Activated CD8-positive, alpha-beta memory T cell treated with anti-CD3 and anti-CD28 coated beads for 4 hours (primary cell): ENCODE results near the gene SERINC3.

Experiments
- DNase-seq, 2 donors: peaks; one replicate each; pipeline ENCODE4 v3.0.0-alpha.2; 2020; ENCODE audit warnings: low read depth in 2 of 2

The SERINC3 gene

DNA sequence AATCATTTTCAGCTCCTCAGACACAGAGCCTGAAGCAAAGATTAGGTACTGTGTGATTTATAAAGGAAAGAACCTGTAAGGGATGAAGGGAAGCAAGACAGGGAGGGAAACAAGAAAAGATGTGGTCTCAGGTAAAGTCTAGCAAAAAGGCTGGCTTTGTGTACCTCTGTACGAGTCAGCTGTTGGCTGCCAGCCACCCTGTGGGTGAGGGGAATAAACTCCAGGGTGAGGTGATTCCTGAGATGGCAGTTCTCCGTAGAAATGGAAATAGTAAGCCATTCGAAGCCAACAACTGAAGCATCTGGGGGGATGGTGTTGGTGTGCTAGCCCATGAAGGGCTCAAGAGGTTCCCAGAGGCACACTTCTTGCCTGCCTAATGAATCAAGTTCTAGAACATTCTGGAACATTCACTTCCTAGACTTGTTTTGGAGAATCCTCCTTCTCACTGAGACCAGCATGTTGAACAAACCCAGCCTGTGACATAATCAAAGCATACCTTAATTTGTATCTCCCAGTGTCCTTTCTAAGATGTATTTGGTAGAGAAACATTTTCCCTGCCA lies 56.8 kb downstream of the SERINC3 start:
- DNase-seq = no peak

DNA sequence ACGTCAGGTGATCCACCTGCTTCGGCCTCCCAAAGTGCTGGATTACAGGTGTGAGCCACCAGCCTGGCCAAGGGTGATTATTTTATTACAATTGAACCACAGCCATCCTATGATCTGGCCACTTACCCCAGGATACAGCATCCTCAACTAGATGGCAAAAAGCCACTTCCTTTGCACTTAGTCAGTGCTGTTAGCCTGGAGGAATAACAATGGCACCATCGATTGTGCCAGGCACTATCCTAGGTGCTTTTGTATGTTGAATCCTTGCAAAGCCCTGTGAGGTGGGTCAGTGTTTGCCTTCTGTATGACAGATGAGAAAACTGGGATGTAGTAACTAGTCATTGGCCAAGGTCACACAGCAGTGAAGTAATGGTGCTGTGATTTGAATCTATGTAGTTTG lies 57.4 kb downstream of the SERINC3 start:
- DNase-seq = no peak

DNA sequence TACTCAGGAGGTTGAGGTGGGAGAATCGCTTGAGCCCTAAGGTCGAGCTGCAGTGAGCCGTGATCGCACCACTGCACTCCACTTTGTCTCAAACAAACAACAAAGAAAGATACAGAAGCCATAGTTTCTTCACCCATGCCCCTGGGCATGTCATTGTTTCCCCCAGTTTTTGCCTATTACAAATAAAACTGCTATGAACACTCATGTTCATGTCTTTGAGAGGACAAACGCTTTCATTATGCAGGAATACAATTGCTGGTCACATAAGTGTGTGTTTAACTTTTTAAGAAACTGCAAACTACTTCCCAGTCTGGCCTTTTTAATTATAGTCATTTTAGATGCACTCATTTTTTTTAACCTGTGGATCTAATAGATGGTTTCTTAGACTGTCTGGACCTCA lies 58.4 kb downstream of the SERINC3 start:
- no peak for DNase-seq

DNA sequence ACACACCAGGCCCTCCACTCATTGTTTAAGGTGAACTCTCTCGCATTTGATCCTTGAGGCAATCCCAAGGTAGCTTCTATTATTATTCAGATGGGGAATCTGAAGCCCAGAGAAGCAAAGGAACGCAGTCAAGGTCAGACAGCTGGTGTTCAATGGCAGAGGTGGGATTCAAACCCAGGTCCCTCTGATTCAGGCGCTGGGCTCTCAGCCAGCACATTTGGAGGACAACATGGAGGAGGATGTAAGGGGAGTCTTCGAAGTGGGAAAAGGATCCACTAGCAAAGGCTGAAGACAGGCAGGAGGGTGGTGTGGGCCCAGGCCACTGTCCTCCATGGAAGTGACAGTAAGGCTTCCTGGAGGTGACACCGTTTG lies 60.1 kb downstream of the SERINC3 start:
- no peak for DNase-seq

DNA sequence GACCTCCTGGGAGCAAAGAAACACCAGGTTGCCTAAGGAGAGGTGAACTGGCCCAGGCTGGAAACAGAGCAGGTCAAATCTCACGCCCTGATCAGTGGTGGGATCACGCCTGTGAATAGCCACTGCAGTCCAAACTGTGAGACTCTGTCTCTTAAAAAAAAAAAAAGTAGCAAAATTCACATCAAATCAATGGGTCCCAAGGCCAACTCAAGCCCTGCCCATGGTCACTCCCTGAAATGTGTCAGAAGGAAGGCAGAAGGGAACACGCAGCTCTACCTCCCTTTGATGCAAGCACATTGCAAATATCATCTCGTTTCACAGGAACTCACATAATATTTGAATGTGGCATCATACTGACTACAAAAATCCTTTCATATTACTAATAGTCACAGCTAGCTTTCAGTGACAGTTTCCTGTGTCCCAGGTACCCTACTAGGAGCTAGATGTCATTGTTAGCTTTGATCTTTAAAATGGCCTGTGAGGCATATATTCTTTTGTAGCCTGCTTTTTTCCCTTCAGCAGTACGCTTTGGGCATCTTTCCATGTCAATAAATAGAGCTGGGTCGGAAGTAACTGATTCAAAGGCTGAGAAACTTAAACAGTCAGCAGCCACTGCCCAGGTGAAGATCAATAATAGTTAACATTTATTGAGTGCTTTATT lies 60.6 kb downstream of the SERINC3 start:
- DNase-seq = no peak

DNA sequence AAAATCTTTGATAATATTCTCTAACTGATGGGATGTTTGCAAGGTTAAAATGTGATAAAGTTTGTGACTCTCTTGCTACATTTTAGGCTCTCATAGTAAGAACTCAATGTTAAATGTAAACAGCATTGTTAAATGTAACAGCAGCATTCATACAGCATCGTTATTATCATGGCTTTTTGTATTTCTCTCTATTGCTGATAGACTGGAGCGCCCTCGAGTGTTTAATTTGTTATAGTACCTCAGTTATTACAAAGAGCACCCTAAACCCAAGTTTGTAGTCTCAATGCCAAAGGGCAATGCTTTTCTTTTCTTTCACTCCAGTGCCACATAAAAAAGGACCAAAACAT lies 61.1 kb downstream of the SERINC3 start:
- DNase-seq = no peak

DNA sequence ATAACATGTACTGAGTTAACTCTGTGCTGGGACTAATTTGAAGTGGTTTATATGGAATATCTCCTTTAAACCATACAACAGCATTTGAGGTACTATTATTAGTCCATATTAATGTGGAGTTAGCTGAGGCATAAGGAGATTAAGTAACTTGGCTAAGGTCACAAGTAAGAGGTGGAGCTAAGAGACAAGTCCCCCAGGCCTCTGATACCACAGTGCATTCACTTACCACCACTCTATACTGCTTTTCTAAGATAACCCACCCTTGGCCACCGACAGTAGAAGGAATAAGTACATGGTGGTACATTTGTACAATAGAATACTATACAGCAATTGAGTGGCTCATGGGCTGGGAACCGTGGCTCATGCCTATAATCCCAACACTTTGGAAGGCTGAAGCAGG lies 62.6 kb downstream of the SERINC3 start:
- DNase-seq = no peak

DNA sequence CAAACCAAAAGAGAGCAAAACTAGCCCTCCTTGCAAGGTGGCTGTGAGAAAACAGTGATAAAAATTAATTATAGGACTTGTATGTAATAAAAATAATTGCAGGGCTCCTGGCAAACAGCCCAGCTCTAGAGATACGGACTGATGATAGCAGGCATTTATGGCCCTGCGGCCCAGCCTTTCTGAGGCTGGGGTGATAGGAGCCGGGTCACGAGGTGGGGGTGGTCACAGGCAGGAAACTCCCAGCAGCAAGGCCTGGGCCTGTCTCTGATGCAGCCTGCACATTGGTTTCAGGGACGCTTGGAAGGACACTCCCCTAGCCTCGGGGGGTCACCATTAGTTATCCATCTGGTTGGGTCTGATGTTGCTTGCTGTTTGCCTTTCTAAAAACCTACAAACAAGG lies 64.9 kb downstream of the SERINC3 start:
- no peak for DNase-seq

DNA sequence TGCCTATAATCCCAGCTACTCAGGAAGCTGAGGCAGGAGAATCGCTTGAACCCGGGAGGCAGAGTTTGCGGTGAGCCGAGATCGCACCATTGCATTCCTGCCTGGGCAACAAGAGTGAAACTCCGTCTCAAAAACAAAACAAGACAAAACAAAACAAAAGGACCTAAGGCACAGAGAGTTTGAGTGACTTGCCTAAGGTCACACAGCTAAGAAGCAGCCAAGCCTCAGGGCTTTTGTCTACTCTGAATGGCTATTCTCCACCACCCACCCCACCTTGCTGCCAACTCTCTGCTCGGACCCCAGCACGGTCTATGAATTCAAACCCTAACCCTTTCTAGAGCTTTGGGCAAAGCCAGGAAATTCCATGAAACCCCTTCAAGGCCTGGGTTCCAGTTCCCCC lies 65.3 kb downstream of the SERINC3 start:
- DNase-seq = no peak

DNA sequence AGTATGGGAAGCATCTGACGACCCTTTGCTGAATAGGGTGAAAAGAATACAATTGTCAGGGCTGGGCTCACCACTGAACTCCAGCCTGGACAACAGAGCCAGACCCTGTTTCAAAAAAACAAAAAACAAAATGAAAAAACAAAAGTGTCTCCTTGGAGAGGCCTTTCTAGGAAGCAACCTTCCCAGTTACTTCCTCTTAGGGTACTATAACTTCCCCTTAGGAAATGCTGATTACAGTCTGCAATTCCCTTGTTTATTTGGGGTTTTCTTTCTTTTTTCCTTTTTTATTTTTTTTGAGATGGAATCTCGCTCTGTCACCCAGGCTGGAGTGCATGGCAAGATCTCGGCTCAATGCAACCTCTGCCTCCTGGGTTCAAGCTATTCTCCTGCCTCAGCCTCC lies 66.7 kb downstream of the SERINC3 start:
- no peak for DNase-seq

DNA sequence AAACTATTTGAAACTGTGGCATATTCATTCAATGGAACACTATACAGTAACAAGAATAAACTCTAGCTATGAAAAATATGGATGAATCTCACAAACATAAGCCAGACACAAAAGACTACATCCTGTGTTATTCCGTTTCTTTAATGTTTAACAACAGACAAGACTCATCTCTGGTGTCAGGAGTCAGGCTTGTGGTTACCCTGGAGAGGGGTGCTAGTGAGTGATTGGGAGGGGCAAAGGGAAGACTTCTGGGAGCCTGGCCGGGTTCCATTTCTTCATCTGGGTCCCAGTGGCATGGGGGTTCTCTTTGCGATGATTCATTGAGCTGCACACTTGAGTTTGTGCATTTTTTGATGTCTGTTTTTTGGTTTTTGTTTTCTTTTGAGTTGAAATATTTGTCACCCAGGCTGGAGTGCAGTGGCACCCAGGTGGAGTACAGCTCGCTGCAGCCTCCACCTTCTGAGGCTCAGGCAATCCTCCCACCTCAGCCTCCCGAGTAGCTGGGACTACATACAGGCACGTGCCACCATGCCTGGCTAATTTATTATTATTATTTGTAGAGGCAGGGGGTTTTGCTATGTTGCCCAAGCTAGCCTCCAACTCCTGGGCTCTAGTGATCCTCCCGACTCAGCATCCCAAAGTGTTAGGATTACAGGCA lies 67.4 kb downstream of the SERINC3 start:
- no peak for DNase-seq

DNA sequence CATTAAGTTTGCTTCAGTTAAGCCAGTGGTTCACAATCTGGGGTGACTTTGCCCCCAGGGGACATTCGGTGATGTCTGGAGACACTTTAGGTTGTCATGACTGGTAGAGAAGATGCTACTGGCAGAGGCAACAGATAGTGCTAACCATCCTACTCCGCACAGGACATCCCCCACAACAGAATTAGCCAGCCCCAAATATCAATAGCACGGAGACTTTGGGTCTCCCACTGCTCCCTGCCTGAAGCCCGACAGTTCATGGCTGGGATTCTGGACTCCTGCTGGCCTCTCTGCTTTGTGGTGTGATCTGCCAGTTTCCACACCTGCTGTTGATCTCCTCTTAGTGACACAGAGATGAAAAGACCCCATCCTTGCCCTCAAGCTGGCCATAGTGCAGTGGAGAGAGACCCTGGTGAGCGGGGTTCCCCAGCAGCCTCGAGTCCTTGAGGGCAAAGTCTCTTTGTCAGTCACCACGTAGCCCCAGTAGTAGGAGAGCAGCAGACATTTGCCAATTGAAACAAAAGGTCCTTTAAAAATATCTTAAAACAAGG lies 70.9 kb downstream of the SERINC3 start:
- DNase-seq = no peak

DNA sequence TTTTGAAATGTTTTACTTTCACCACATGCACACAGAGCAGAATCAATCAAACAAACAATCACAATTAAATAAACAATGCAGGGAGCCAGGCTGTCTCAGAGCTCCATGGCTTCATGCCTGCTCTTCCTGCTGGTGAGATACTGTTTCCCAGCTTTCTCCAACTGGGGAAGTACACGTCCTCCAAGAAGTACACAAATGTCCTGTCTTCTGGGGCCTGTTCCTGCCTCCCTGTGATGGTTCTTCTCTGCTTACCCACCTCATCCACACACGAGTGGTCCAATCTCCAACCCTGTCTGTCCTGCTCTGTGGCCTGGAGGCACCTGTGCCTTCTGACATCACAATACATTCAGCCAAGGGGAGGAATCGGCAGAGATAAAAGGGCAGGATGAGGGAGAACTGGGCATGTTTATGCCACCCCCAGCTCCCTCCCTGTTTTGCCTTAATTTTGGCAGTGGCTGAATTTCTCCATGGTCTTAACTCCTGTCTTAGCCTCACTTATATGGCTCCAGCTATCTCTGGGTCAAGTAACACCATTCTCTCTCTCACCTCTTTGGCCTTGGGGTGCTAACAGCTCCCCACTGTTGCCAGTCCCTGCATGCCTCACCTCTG lies 71.5 kb downstream of the SERINC3 start:
- no peak for DNase-seq

DNA sequence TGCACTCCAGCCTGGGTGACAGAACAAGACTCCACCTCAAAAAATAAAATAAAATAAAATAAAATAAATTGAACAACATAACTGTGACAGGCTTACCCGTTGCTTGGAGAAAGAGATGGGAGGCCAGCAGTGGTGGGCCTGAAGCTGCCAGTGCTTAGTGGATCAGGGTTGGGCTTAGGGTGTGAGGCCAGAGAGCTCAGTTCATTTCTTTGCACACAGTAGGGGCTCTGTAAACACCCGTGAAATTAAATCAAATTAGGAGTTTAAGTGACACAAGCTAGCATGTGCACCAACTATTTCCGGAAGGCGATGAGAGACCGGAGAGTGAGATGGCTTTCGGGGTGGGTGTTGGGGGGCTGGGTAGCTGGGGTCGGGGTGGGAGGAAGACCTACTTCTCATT lies 72.0 kb downstream of the SERINC3 start:
- no peak for DNase-seq

DNA sequence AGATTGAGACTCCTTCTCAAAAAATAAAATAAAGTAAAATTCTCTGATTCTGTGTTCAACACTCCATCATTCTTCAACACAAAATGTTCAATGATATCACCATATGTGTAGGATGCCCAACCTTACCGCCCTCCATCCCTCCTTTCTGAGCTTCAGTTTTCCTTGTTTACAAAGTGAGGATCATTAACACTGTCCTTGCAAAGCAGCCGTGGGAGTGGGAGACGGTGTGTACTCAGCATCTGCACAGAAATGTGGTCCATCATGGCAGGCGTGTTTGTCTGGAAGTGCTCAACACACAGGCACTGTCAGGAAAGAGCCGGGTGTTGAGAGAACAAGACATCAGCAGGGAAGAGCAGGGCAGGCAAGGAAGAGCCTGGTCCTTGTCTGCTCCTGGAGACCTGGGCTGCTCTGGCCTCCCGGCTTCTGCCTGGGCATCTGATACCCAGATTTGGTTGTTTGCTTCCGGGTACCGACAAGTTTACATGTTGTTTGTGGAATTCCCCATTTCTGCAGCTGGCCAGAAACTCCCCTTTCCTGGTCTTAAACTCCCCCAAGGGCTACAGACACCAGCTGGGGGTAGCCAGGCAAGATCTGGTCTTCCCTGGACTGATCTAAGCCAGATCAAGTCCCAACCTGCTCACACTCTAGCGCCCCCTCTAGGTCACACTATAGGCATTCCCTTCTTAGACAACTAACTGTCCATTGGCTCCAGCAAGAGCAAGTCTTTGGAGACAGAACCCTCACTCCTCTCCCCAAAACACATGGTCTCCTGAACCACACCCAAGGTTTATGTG lies 72.9 kb downstream of the SERINC3 start:
- no peak for DNase-seq

DNA sequence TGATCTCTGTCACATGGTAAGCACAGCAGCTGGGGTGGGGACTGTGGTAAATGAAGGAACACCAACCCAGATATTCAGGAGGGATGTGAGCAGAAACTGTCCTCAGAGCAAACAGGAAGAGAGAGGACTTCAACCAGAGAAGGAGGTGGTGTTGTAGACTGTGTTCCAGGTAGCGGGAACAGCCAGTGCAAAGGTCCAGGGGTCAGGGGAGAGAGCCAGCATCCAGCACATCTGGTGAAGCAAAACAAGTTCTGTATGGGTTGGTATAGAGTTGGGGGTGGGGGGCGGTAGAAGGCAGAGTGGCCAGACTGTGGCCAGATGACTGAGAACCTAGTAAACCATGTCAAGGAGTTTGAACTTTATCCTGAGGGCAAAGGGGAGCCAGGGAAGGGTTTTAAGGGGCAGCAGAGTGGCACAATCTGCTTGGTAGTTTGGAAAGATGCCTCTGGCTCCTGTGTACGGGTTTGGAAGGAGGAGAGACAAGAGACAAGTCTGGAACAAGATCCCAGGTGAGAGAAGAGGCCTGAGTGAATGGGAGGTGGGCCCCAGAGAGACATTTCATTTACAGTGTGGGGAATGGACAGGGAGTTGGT lies 73.9 kb downstream of the SERINC3 start:
- no peak for DNase-seq
